Type B pancreatic cell (in vitro differentiated cells): ENCODE results near the gene MBD5. TPM values are rescaled to one million over a fixed set of nuclear protein-coding genes. Genes with fewer than 3 reads are reported as not detected.

Source experiments
- DNase-seq: peaks from one replicate; pipeline ENCODE4 v3.0.0; 2021; ENCODE audit warnings: mixed read lengths; ENCODE audit not compliant: unreplicated experiment; ENCODE audit errors: extremely low spot score
- H3K27ac Mint-ChIP-seq: 2 replicates; pipeline ENCODE4 v1.8.0; 2021; ENCODE audit warnings: mild to moderate bottlenecking, mixed read lengths
- H3K27me3 Mint-ChIP-seq: 2 replicates; pipeline ENCODE4 v1.8.0; 2021; ENCODE audit warnings: mixed read lengths
- H3K36me3 Mint-ChIP-seq: 2 replicates; pipeline ENCODE4 v1.8.0; 2021; ENCODE audit warnings: mixed read lengths
- H3K4me1 Mint-ChIP-seq: one replicate; pipeline ENCODE4 v1.8.0; 2021; ENCODE audit warnings: mixed read lengths; ENCODE audit not compliant: unreplicated experiment
- H3K4me3 Mint-ChIP-seq: 2 replicates; pipeline ENCODE4 v1.8.0; 2021; ENCODE audit warnings: mild to moderate bottlenecking, mixed read lengths
- H3K9me3 Mint-ChIP-seq: 2 replicates; pipeline ENCODE4 v1.8.0; 2021; ENCODE audit warnings: mixed read lengths
- CTCF ChIP-seq: fragments of 200-600 bp; sonication (generic); conservative IDR thresholded peaks from 2 replicates; pipeline ENCODE4 v1.5.0; 2021; ENCODE audit warnings: antibody characterized with exemption, mild to moderate bottlenecking
- long read RNA-seq: library from polyadenylated mRNA; unstranded; transcript quantifications from one replicate; pipeline ENCODE4 v2.0.0, GENCODE V29; 2020
- total RNA-seq: library from RNA; stranded (reverse); gene quantifications from 2 replicates; pipeline ENCODE4 v1.2.1, GENCODE V29; 2021; ENCODE audit warnings: low replicate concordance

Gene MBD5
- total RNA-seq: 38.8 and 54.7 TPM in 2 replicates
- long read RNA-seq, partial matches to known transcripts: 0 of 7 reads
- long read RNA-seq, other reads (novel, unspliced or antisense): 6 of 7 reads

- TF ChIP-seq CTCF: no peak
- Mint-ChIP-seq H3K4me3 (peak within 1 kb of the TSS; percentile 100), H3K27ac (peak within 1 kb of the TSS; percentile 99), H3K36me3 (peaks cover 5% of the 10 kb centered on the region), H3K27me3 (no peaks in the 10 kb centered on the region), H3K9me3 (no peaks in the 10 kb centered on the region), H3K4me1 (peaks cover 31% of the 10 kb centered on the region)
- DNase-seq: peak; percentile 71
Observed at GRCh38 chr2:148021059-148021861, at the start of gene MBD5. Gene MBD5, plus strand, starts transcription at chr2:148021091.

GRCh38 chr2:147976102-147976501 is 44.8 kb upstream of the MBD5 start:
- DNase-seq: no peak
- Mint-ChIP-seq H3K4me3 (no peak overlapping the region), H3K4me1 (peaks cover 3% of the 10 kb centered on the region), H3K9me3 (no peaks in the 10 kb centered on the region), H3K27me3 (no peaks in the 10 kb centered on the region), H3K27ac (no peak overlapping the region), H3K36me3 (peaks cover 30% of the 10 kb centered on the region)
- TF ChIP-seq CTCF: no peak

- DNase-seq: no peak
- TF ChIP-seq CTCF: no peak
- Mint-ChIP-seq H3K9me3 (no peaks in the 10 kb centered on the region), H3K4me1 (peaks cover 3% of the 10 kb centered on the region), H3K36me3 (peaks cover 28% of the 10 kb centered on the region), H3K4me3 (no peak overlapping the region), H3K27me3 (no peaks in the 10 kb centered on the region), H3K27ac (no peak overlapping the region)
Observed at GRCh38 chr2:147977679-147978078, 43.2 kb upstream of the MBD5 start.

- Mint-ChIP-seq H3K9me3 (no peaks in the 10 kb centered on the region), H3K4me1 (no peaks in the 10 kb centered on the region), H3K27ac (no peak overlapping the region), H3K27me3 (no peaks in the 10 kb centered on the region), H3K36me3 (peaks cover 22% of the 10 kb centered on the region), H3K4me3 (no peak overlapping the region)
- TF ChIP-seq CTCF: no peak
- DNase-seq: no peak
Observed at GRCh38 chr2:147980940-147981528, 39.9 kb upstream of the MBD5 start.

GRCh38 chr2:147989102-147989501 is 31.8 kb upstream of the MBD5 start:
- Mint-ChIP-seq H3K4me3 (no peak overlapping the region), H3K27ac (no peak overlapping the region), H3K4me1 (no peaks in the 10 kb centered on the region), H3K9me3 (no peaks in the 10 kb centered on the region), H3K27me3 (no peaks in the 10 kb centered on the region), H3K36me3 (peaks cover 6% of the 10 kb centered on the region)
- DNase-seq: no peak
- no peak for TF ChIP-seq CTCF
